Measurements from ENCODE around the gene OXT. TPM values are rescaled to one million over a fixed set of nuclear protein-coding genes. Genes with fewer than 3 reads are reported as not detected.

OXT gene
- total and polyA plus RNA-seq, 7 donors = 0.12 to 0.73 (median 0.17) TPM; not detected in 4

DNA sequence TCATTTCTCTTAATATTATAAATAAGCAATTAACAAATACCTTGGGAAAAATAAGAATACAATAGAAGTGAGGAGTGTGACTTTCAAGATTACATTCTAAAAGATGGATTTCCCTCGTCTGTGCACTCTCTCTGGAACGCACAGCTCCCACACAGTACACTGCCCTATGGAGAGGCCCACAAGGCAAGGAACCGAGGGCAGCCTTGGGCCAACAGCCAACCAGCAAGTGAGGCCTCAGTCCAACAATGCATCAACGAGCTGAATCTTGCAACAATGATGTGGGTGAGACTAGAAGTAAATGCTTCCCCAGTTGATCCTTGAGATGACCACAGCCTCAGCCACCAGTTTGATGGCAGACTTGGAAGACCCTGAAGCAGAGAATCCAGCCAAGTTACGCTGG, 47.6 kb downstream of the OXT start:
- TF ChIP-seq, protein P1, sequence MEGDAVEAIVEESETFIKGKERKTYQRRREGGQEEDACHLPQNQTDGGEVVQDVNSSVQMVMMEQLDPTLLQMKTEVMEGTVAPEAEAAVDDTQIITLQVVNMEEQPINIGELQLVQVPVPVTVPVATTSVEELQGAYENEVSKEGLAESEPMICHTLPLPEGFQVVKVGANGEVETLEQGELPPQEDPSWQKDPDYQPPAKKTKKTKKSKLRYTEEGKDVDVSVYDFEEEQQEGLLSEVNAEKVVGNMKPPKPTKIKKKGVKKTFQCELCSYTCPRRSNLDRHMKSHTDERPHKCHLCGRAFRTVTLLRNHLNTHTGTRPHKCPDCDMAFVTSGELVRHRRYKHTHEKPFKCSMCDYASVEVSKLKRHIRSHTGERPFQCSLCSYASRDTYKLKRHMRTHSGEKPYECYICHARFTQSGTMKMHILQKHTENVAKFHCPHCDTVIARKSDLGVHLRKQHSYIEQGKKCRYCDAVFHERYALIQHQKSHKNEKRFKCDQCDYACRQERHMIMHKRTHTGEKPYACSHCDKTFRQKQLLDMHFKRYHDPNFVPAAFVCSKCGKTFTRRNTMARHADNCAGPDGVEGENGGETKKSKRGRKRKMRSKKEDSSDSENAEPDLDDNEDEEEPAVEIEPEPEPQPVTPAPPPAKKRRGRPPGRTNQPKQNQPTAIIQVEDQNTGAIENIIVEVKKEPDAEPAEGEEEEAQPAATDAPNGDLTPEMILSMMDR (IDR thresholded peaks at IDR 0.05) = no peak
- Histone ChIP-seq H3K4me3 (no peak overlapping the region), H3K4me1 (peaks cover 16% of the 10 kb centered on the region), H3K36me3 (ENCODE audit: insufficient read depth in 1 of 2, low read depth in 1 of 2) (peaks cover 6 to 47% of the 10 kb centered on the region in 2 donors), H3K9me3 (no peaks in the 10 kb centered on the region), H3K27me3 (ENCODE audit: insufficient read depth in 3 of 3, low read length in 2 of 3) (no peaks in the 10 kb centered on the region), H3K27ac (no peak overlapping the region)
- 65 to 77% (median 66%) methylated on average over 5 of the region's 5 CpGs for WGBS, 3 donors
- ATAC-seq = no peak
- intact Hi-C loops (cut with DNase I) = loop anchor here in 1 of 2 donors (5.0 kb wide), 2 partner anchors 128 to 198 kb away; no protein-coding TSS in a partner anchor
- DNase-seq = no peak

DNA sequence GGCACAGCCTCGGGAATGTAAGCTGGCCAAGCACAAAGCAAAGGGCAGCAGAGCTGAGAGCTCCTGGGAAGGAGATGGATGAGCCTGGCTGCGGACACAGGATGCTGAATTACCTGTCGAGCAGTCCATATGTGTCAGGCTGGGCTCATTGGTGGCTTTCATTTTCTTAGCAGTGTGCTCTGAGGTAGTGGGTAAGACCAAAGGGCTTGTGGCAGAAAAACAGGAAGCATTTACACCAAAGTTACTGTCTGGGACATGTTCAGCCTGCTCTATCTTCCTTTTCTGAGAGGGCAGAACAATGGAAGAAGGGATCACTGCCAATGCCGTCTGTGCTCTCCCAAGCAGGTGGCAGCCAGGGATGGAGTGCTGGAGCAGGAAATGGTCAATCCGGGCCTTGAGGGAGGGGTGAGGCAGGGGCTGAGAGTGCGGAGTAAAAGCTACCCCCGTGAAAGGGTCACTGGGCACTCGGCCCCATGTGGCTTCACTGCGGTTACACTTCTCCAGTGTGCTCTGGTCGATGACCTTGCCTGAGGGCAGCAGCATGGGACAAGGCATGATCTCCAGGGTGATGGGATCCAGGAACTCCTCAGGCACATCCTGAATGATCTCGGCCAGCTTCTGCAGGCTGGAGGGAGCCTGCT, 50.0 kb downstream of the OXT start:
- Histone ChIP-seq H3K27me3 (ENCODE audit: insufficient read depth in 3 of 3, low read length in 2 of 3) (no peaks in the 10 kb centered on the region), H3K36me3 (ENCODE audit: insufficient read depth in 1 of 2, low read depth in 1 of 2) (peaks cover 6 to 40% of the 10 kb centered on the region in 2 donors), H3K4me3 (no peak overlapping the region), H3K27ac (no peak overlapping the region), H3K4me1 (peaks cover 16% of the 10 kb centered on the region), H3K9me3 (no peaks in the 10 kb centered on the region)
- TF ChIP-seq, protein P1 (IDR thresholded peaks at IDR 0.05) = no peak
- intact Hi-C loops (cut with DNase I) = loop anchor here in 1 of 2 donors (5.0 kb wide), 1 partner anchor 36 kb away; the partner anchor contains the start of genes FASTKD5 and UBOX5
- ATAC-seq (no peak), DNase-seq (no peak)
- WGBS, 3 donors = 68 to 78% (median 69%) methylated on average over 11 of the region's 11 CpGs

Other genes starting within 250 kb of the OXT start
- 10 to 100 TPM in 1 of 4 donors, 1 to 10 TPM in 3; 4.8 to 11.5 (median 8.0) TPM for gene PCED1A, start 231.0 kb upstream of the OXT start, total RNA-seq
- 1 to 10 TPM; 4.2 to 6.5 (median 5.7) TPM for gene PCED1A, start 231.0 kb upstream of the OXT start, polyA plus RNA-seq
- 10 to 100 TPM; 19.2 to 25.5 (median 23.7) TPM for gene VPS16, start 230.9 kb upstream of the OXT start, total RNA-seq
- 10 to 100 TPM; 17.1 to 20.2 (median 18.1) TPM for gene VPS16, start 230.9 kb upstream of the OXT start, polyA plus RNA-seq
- gene PTPRA, start 198.1 kb upstream of the OXT start, total RNA-seq = 10 to 100 TPM; 15.0 to 19.9 (median 18.2) TPM
- 1 to 10 TPM; 7.6 to 9.6 (median 8.2) TPM for gene PTPRA, start 198.1 kb upstream of the OXT start, polyA plus RNA-seq
- not detected for gene GNRH2, start 28.0 kb upstream of the OXT start, total RNA-seq
- gene GNRH2, start 28.0 kb upstream of the OXT start, polyA plus RNA-seq = under 1 TPM in 1 of 3 donors, not detected in 2; 0.39 TPM
- 10 to 100 TPM; 42.8 to 49.0 (median 44.7) TPM for gene MRPS26, start 25.6 kb upstream of the OXT start, total RNA-seq
- 100 to 1,000 TPM in 1 of 3 donors, 10 to 100 TPM in 2; 51.6 to 150 (median 68.7) TPM for gene MRPS26, start 25.6 kb upstream of the OXT start, polyA plus RNA-seq
- gene AVP, start 13.1 kb downstream of the OXT start, total RNA-seq = not detected
- gene AVP, start 13.1 kb downstream of the OXT start, polyA plus RNA-seq = not detected
- 10 to 100 TPM; 22.4 to 45.9 (median 26.4) TPM for gene FASTKD5, start 88.2 kb downstream of the OXT start, total RNA-seq
- gene FASTKD5, start 88.2 kb downstream of the OXT start, polyA plus RNA-seq = 10 to 100 TPM; 30.9 to 91.1 (median 35.5) TPM
- 10 to 100 TPM in 1 of 4 donors, 1 to 10 TPM in 3; 6.1 to 10.8 (median 8.3) TPM for gene UBOX5, start 88.2 kb downstream of the OXT start, total RNA-seq
- 1 to 10 TPM; 4.0 to 7.9 (median 5.6) TPM for gene UBOX5, start 88.2 kb downstream of the OXT start, polyA plus RNA-seq
- 10 to 100 TPM in 1 of 4 donors, 1 to 10 TPM in 3; 5.8 to 10.5 (median 7.5) TPM for gene LZTS3, start 101.9 kb downstream of the OXT start, total RNA-seq
- gene LZTS3, start 101.9 kb downstream of the OXT start, polyA plus RNA-seq = 10 to 100 TPM in 1 of 3 donors, 1 to 10 TPM in 2; 4.1 to 13.7 (median 8.0) TPM
- 10 to 100 TPM; 36.6 to 49.7 (median 42.3) TPM for gene DDRGK1, start 133.1 kb downstream of the OXT start, total RNA-seq
- gene DDRGK1, start 133.1 kb downstream of the OXT start, polyA plus RNA-seq = 10 to 100 TPM; 58.3 to 82.2 (median 71.7) TPM
- gene ITPA, start 137.9 kb downstream of the OXT start, total RNA-seq = 10 to 100 TPM; 19.6 to 26.0 (median 23.9) TPM
- 10 to 100 TPM; 28.4 to 83.9 (median 41.0) TPM for gene ITPA, start 137.9 kb downstream of the OXT start, polyA plus RNA-seq
- 1 to 10 TPM in 1 of 4 donors, under 1 TPM in 3; 0.44 to 1.4 (median 0.66) TPM for gene SLC4A11, start 167.6 kb downstream of the OXT start, total RNA-seq
- gene SLC4A11, start 167.6 kb downstream of the OXT start, polyA plus RNA-seq = under 1 TPM; 0.10 to 0.39 (median 0.23) TPM

Data from psoas muscle (tissue), 8 donors.